GM06990 (cell line): ENCODE measurements around the gene ARSG.

Experiments
- DNase-seq: peaks from one replicate; pipeline ENCODE4 v3.0.0-alpha.2; 2011; ENCODE audit not compliant: insufficient read length; ENCODE audit errors: extremely low read depth
- H3K27me3 ChIP-seq: replicated peaks from 2 replicates; pipeline ENCODE4 v1.6.0; 2011; ENCODE audit warnings: low read length; ENCODE audit not compliant: control insufficient read depth, insufficient read depth
- H3K36me3 ChIP-seq: 2 replicates; pipeline ENCODE4 v1.5.1; 2011; ENCODE audit warnings: low read length; ENCODE audit not compliant: control insufficient read depth, insufficient read depth
- H3K4me3 ChIP-seq: replicated peaks from 2 replicates; pipeline ENCODE4 v1.5.1; 2011; ENCODE audit warnings: low read depth, mild to moderate bottlenecking, control low read depth, low read length
- CTCF ChIP-seq: IDR thresholded peaks from 2 replicates; pipeline ENCODE4 v1.5.1; 2011; ENCODE audit warnings: low read length, control low read depth, mild to moderate bottlenecking, inconsistent platforms; ENCODE audit not compliant: insufficient read depth, poor library complexity, severe bottlenecking

Gene ARSG

GRCh38 chr17:68451670-68452354 is 160.5 kb downstream of the ARSG start:
- no peak overlapping the region for H3K4me3 ChIP-seq
- no peaks in the 10 kb centered on the region for H3K27me3 ChIP-seq
- no peak for DNase-seq
- peaks cover 15% of the 10 kb centered on the region for H3K36me3 ChIP-seq
- no peak for TF ChIP-seq CTCF

GRCh38 chr17:68452724-68453290 is 161.5 kb downstream of the ARSG start:
- no peaks in the 10 kb centered on the region for H3K27me3 ChIP-seq
- no peak for TF ChIP-seq CTCF
- DNase-seq = no peak
- no peak overlapping the region for H3K4me3 ChIP-seq
- H3K36me3 ChIP-seq = peaks cover 15% of the 10 kb centered on the region

GRCh38 chr17:68453991-68454665 is 162.8 kb downstream of the ARSG start:
- H3K4me3 ChIP-seq = no peak overlapping the region
- DNase-seq = no peak
- no peak for TF ChIP-seq CTCF
- H3K36me3 ChIP-seq = peaks cover 14% of the 10 kb centered on the region
- H3K27me3 ChIP-seq = no peaks in the 10 kb centered on the region

- Histone ChIP-seq H3K4me3 (peak overlapping the region; percentile 89), H3K27me3 (no peaks in the 10 kb centered on the region), H3K36me3 (peaks cover 4% of the 10 kb centered on the region)
- TF ChIP-seq CTCF = no peak
- DNase-seq = no peak
Measured at GRCh38 chr17:68455901-68456338, 164.6 kb downstream of the ARSG start.

- Histone ChIP-seq H3K27me3 (no peaks in the 10 kb centered on the region), H3K4me3 (peak overlapping the region; percentile 89), H3K36me3 (peaks cover under 1% of the 10 kb centered on the region)
- no peak for DNase-seq
- no peak for TF ChIP-seq CTCF
Measured at GRCh38 chr17:68456339-68457167, 165.3 kb downstream of the ARSG start.
